Endodermal cell (in vitro differentiated cells): Measurements from ENCODE around the gene PAPOLB. TPM values are rescaled to one million over a fixed set of nuclear protein-coding genes. Genes with fewer than 3 reads are reported as not detected.
A peak's percentile ranks its signal among the peaks of the same experiment; 100 is the strongest.

Source experiments
- DNase-seq: peaks from one replicate; pipeline ENCODE4 v3.0.0-alpha.2; 2017
- H3K27ac ChIP-seq: 2 replicates; pipeline ENCODE4 v1.5.1; 2013; ENCODE audit warnings: mild to moderate bottlenecking, low read depth, low read length, moderate library complexity
- H3K27me3 ChIP-seq: 2 replicates; pipeline ENCODE4 v1.6.1; 2013; ENCODE audit warnings: mild to moderate bottlenecking, low read length, moderate library complexity; ENCODE audit not compliant: insufficient read depth, control insufficient read depth, poor library complexity, severe bottlenecking
- H3K36me3 ChIP-seq: 2 replicates; pipeline ENCODE4 v1.7.0; 2013; ENCODE audit warnings: mild to moderate bottlenecking, low read length, moderate library complexity; ENCODE audit not compliant: control insufficient read depth, insufficient read depth
- H3K4me1 ChIP-seq: one replicate; pipeline ENCODE4 v1.7.0; 2013; ENCODE audit warnings: low read length; ENCODE audit not compliant: control insufficient read depth, insufficient read depth
- H3K4me3 ChIP-seq: 2 replicates; pipeline ENCODE4 v1.5.1; 2013; ENCODE audit warnings: mild to moderate bottlenecking, low read length, moderate library complexity
- H3K9ac ChIP-seq: 2 replicates; pipeline ENCODE4 v1.6.1; 2013; ENCODE audit warnings: mild to moderate bottlenecking, low read length, moderate library complexity; ENCODE audit not compliant: poor library complexity, severe bottlenecking; ENCODE audit errors: extremely low read depth
- H3K9me3 ChIP-seq: 2 replicates; pipeline ENCODE4 v1.6.1; 2013; ENCODE audit warnings: mild to moderate bottlenecking, low read length, moderate library complexity; ENCODE audit not compliant: control insufficient read depth
- H3K27ac Mint-ChIP-seq: 2 replicates; pipeline ENCODE4 v1.8.0; 2020; ENCODE audit warnings: mixed read lengths
- H3K27me3 Mint-ChIP-seq: 2 replicates; pipeline ENCODE4 v1.8.0; 2021; ENCODE audit warnings: mild to moderate bottlenecking, mixed read lengths; ENCODE audit not compliant: insufficient read depth
- H3K36me3 Mint-ChIP-seq: 2 replicates; pipeline ENCODE4 v1.8.0; 2020; ENCODE audit warnings: low read depth, mixed read lengths
- H3K4me1 Mint-ChIP-seq: 2 replicates; pipeline ENCODE4 v1.8.0; 2020; ENCODE audit warnings: mixed read lengths
- H3K4me3 Mint-ChIP-seq: 2 replicates; pipeline ENCODE4 v1.8.0; 2020; ENCODE audit warnings: mild to moderate bottlenecking, moderate library complexity, mixed read lengths
- H3K9me3 Mint-ChIP-seq: 2 replicates; pipeline ENCODE4 v1.8.0; 2020; ENCODE audit warnings: mild to moderate bottlenecking, mixed read lengths
- CTCF ChIP-seq: fragments of 200-600 bp; sonication (generic); conservative IDR thresholded peaks from 2 replicates; pipeline ENCODE4 v1.5.0; 2021; ENCODE audit warnings: antibody characterized with exemption, mild to moderate bottlenecking
- WGBS, 2 experiments: methylation state at CpG; one replicate each; pipeline versions ENCODE4 v1.1.5 to v1.1.7; 2013; ENCODE audit warnings: missing lambda C conversion rate in 2 of 2, mixed read lengths in 1 of 2; ENCODE audit not compliant: insufficient coverage in 1 of 2, insufficient read length in 1 of 2; 5-methylcytosine and 5-hydroxymethylcytosine counted together
- total RNA-seq, 2 donors: library from RNA; stranded (reverse); fragmentation: NEBNext Ultra II Directional in 1 of 2; extraction: Animal tissue kit (Norgen Biotek cat#: 25700) in 1 of 2; gene quantifications; 2 replicates in 1 of 2; 3 replicates in 1 of 2; pipeline ENCODE4 v1.2.1, GENCODE V29; 2021

Gene PAPOLB
- total RNA-seq, 2 donors from 2014 or later, result 1.2 to 1.8 TPM

- peaks cover 14% of the 10 kb centered on the region for H3K9me3 Mint-ChIP-seq
- H3K4me1 ChIP-seq, result peaks cover 5% of the 10 kb centered on the region
- H3K4me3 ChIP-seq, result peak overlapping the region; percentile 21
- peaks cover 45% of the 10 kb centered on the region for H3K36me3 Mint-ChIP-seq
- H3K27me3 ChIP-seq, result no peaks in the 10 kb centered on the region
- H3K4me3 Mint-ChIP-seq, result no peak overlapping the region
- 95 to 97% methylated on average over 5 to 8 of the region's 8 CpGs for WGBS, 2 experiments
- DNase-seq, result no peak
- no peak overlapping the region for H3K27ac Mint-ChIP-seq
- H3K9ac ChIP-seq, result no peak overlapping the region
- H3K27me3 Mint-ChIP-seq, result no peaks in the 10 kb centered on the region
- TF ChIP-seq CTCF, result no peak
- H3K4me1 Mint-ChIP-seq, result peaks cover 29% of the 10 kb centered on the region
- peaks cover 5% of the 10 kb centered on the region for H3K36me3 ChIP-seq
- no peak overlapping the region for H3K27ac ChIP-seq
- peaks cover 30% of the 10 kb centered on the region for H3K9me3 ChIP-seq
Measured at GRCh38 chr7:4850262-4850795, 11.5 kb downstream of the PAPOLB start.

GRCh38 chr7:4849390-4849789, 12.4 kb downstream of the PAPOLB start:
- peak; percentile 26 for TF ChIP-seq CTCF
- H3K9me3 Mint-ChIP-seq, result peaks cover 14% of the 10 kb centered on the region
- DNase-seq, result no peak
- H3K36me3 ChIP-seq, result peaks cover 5% of the 10 kb centered on the region
- H3K27me3 ChIP-seq, result no peaks in the 10 kb centered on the region
- no peak overlapping the region for H3K4me3 Mint-ChIP-seq
- peak overlapping the region; percentile 52 for H3K27ac ChIP-seq
- peaks cover 39% of the 10 kb centered on the region for H3K36me3 Mint-ChIP-seq
- peaks cover 30% of the 10 kb centered on the region for H3K9me3 ChIP-seq
- H3K4me3 ChIP-seq, result peak overlapping the region; percentile 7
- peak overlapping the region; percentile 7 for H3K9ac ChIP-seq
- no peak overlapping the region for H3K27ac Mint-ChIP-seq
- peaks cover 9% of the 10 kb centered on the region for H3K4me1 ChIP-seq
- H3K27me3 Mint-ChIP-seq, result no peaks in the 10 kb centered on the region
- peaks cover 28% of the 10 kb centered on the region for H3K4me1 Mint-ChIP-seq
- 22 to 69% methylated on average over 1 to 4 of the region's 4 CpGs for WGBS, 2 experiments

- Histone ChIP-seq H3K27me3 (no peaks in the 10 kb centered on the region), H3K4me1 (peaks cover 13% of the 10 kb centered on the region), H3K9me3 (peaks cover 6% of the 10 kb centered on the region), H3K4me3 (no peak overlapping the region), H3K9ac (no peak overlapping the region), H3K36me3 (no peaks in the 10 kb centered on the region), H3K27ac (no peak overlapping the region)
- no peaks in the 10 kb centered on the region for H3K27me3 Mint-ChIP-seq
- peaks cover 20% of the 10 kb centered on the region for H3K36me3 Mint-ChIP-seq
- peak; percentile 90 for DNase-seq
- peak overlapping the region; percentile 94 for H3K27ac Mint-ChIP-seq
- peaks cover 26% of the 10 kb centered on the region for H3K4me1 Mint-ChIP-seq
- WGBS, 2 experiments, result 59 to 80% methylated on average over 10 to 18 of the region's 18 CpGs
- peaks cover under 1% of the 10 kb centered on the region for H3K9me3 Mint-ChIP-seq
- H3K4me3 Mint-ChIP-seq, result peak overlapping the region; percentile 28
- TF ChIP-seq CTCF, result peak; percentile 86
Measured at GRCh38 chr7:4845740-4846142, 16.1 kb downstream of the PAPOLB start.
